Measurements from ENCODE around the gene BCL7C.
"Not testable (repeated sequence)": the region's sequence is repeated elsewhere in the genome, so short reads cannot be mapped to it uniquely, and the experiment has no call there.

Gene BCL7C

GRCh38 chr16:30893744-30894539 lies at the start of gene BCL7C:
TSS of gene BCL7C (minus strand) at chr16:30894077. CDS start at chr16:30893944, 133 bp downstream.
- Histone ChIP-seq H3K27ac (peak within 1 kb of the TSS; percentile 98 to 100), H3K4me1 (peaks cover 0 to 41% (median 40%) of the 10 kb centered on the region in 4 donors), H3K4me3 (peak within 1 kb of the TSS; percentile 81 to 98), H3K36me3 (peaks cover 9 to 34% (median 24%) of the 10 kb centered on the region in 3 donors), H3K27me3 (no peaks in the 10 kb centered on the region), H3K9me3 (no peaks in the 10 kb centered on the region)
- peak; percentile 36 to 39 for TF ChIP-seq CTCF (IDR thresholded peaks at IDR 0.05)
- peak; percentile 93 to 97 for DNase-seq
- intact Hi-C loops (cut with DNase I; ENCODE audit: low total_unique reads): no loop called here

GRCh38 chr16:30942426-30942806 lies 48.5 kb upstream of the BCL7C start:
- Histone ChIP-seq H3K36me3 (peaks cover 0 to 53% (median 18%) of the 10 kb centered on the region in 3 donors), H3K4me1 (peaks cover 0 to 17% (median 7%) of the 10 kb centered on the region in 4 donors), H3K4me3 (no peak overlapping the region), H3K27ac (no peak overlapping the region), H3K27me3 (no peaks in the 10 kb centered on the region), H3K9me3 (no peaks in the 10 kb centered on the region)
- no peak for TF ChIP-seq CTCF (IDR thresholded peaks at IDR 0.05)
- no peak for DNase-seq
- intact Hi-C loops (cut with DNase I; ENCODE audit: low total_unique reads): no loop called here

GRCh38 chr16:30941600-30942425 lies 47.9 kb upstream of the BCL7C start:
- H3K4me3 ChIP-seq: no peak overlapping the region
- no peak overlapping the region for H3K27ac ChIP-seq
- intact Hi-C loops (cut with DNase I; ENCODE audit: low total_unique reads): no loop called here
- H3K27me3 ChIP-seq: no peaks in the 10 kb centered on the region
- no peaks in the 10 kb centered on the region for H3K9me3 ChIP-seq
- peaks cover 0 to 18% (median 7%) of the 10 kb centered on the region in 4 donors for H3K4me1 ChIP-seq
- peaks cover 0 to 54% (median 14%) of the 10 kb centered on the region in 3 donors for H3K36me3 ChIP-seq
- peak; percentile 74 to 89 for TF ChIP-seq CTCF (IDR thresholded peaks at IDR 0.05)
- peak in 1 of 2 donors; percentile 80 for DNase-seq

- H3K27ac ChIP-seq; H3K9me3 ChIP-seq; DNase-seq; intact Hi-C loops (cut with DNase I; ENCODE audit: low total_unique reads); H3K27me3 ChIP-seq; H3K4me3 ChIP-seq: not testable (repeated sequence)
- peaks cover 0 to 59% (median 10%) of the 10 kb centered on the region in 3 donors for H3K36me3 ChIP-seq
- peaks cover 0 to 18% (median 7%) of the 10 kb centered on the region in 4 donors for H3K4me1 ChIP-seq
These were observed 45.7 kb upstream of the BCL7C start for GRCh38 chr16:30939571-30939970.

- Histone ChIP-seq H3K9me3 (no peaks in the 10 kb centered on the region), H3K27ac (peak overlapping the region; percentile 57 to 70), H3K4me1 (peaks cover 0 to 18% (median 7%) of the 10 kb centered on the region in 4 donors), H3K4me3 (no peak overlapping the region), H3K27me3 (no peaks in the 10 kb centered on the region), H3K36me3 (peaks cover 0 to 62% (median 13%) of the 10 kb centered on the region in 3 donors)
- DNase-seq: no peak
- TF ChIP-seq CTCF (IDR thresholded peaks at IDR 0.05): no peak
- intact Hi-C loops (cut with DNase I; ENCODE audit: low total_unique reads): no loop called here
These were observed 43.8 kb upstream of the BCL7C start for GRCh38 chr16:30937692-30938091.

All from tibial artery (tissue), 4 donors.